Medulla oblongata (tissue), 1 donor: ENCODE data around the gene PANX2.

Source experiments
- DNase-seq: peaks from one replicate; pipeline ENCODE4 v3.0.0-alpha.2; 2015; ENCODE audit errors: extremely low spot score

The PANX2 gene

GRCh38 chr22:50216055-50216683, 45.6 kb downstream of the PANX2 start:
- DNase-seq: no peak

- DNase-seq: no peak
Measured at GRCh38 chr22:50216684-50217520, 46.4 kb downstream of the PANX2 start.

DNA sequence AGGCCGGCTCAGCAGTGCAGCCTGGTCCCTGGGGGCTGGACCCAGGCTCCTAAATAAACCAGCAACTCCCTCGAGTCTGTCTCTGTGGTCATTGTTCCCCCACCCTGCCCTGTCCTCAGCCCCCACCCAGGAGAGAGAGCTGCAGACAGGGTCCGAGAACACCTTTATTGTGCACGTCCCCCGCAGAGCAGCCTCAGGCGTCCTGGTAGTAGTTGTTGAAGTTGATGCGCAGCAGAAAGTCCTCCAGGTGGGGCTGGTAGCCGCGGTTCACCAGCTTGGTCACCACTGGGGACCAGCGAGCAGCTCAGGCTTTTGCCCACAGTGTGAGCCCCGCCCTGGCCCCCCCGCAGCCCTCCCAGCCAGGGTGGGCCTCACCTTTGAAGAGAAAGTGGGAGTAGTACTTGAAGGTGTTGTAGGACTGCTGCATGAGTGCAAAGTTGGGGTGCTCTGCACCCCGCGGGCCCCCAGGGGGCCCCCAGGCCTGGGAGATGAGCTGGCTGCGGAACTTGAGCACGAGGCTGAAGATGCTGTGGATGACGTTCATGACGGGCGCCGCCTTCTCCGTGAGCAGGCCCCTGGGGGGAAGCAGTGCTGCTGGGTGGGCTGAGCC, 47.1 kb downstream of the PANX2 start:
- no peak for DNase-seq

- no peak for DNase-seq
Measured at GRCh38 chr22:50218153-50218995, 47.8 kb downstream of the PANX2 start.

DNA sequence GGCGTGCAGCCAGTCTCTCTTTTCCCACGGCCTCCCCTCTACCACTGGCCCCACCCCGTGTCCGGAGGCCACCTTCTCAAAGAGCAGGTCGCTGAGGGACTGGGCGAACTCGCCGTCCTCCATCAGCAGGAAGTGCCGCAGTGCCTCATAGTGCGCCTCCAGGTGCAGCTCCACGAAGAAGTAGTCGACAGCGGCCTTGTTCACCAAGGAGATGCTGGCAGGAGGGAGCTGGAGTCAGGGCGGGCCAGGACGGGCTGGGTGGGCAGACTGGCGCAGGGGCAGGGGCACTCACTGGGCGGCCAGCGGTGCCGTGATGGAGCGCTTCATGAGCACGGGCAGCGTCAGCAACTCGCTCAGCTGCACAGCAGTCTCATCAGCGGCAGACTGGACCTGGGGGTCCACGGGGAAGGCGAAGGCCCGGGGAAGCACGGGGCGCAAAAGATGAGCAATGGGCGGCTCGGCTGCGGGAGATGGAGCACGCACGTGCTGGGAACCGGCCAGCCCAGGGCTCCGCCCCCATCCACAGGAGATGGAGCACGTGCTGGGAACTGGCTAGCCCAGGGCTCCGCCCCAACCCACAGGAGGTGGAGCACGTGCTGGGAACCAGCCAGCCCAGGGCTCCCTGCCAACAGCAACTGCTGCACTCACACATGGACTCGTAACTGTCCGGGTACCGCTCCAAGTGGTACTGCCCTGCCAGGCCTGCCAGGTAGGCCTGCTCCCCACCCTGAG, 48.6 kb downstream of the PANX2 start:
- DNase-seq: no peak

GRCh38 chr22:50219800-50220602, 49.5 kb downstream of the PANX2 start:
- no peak for DNase-seq

DNA sequence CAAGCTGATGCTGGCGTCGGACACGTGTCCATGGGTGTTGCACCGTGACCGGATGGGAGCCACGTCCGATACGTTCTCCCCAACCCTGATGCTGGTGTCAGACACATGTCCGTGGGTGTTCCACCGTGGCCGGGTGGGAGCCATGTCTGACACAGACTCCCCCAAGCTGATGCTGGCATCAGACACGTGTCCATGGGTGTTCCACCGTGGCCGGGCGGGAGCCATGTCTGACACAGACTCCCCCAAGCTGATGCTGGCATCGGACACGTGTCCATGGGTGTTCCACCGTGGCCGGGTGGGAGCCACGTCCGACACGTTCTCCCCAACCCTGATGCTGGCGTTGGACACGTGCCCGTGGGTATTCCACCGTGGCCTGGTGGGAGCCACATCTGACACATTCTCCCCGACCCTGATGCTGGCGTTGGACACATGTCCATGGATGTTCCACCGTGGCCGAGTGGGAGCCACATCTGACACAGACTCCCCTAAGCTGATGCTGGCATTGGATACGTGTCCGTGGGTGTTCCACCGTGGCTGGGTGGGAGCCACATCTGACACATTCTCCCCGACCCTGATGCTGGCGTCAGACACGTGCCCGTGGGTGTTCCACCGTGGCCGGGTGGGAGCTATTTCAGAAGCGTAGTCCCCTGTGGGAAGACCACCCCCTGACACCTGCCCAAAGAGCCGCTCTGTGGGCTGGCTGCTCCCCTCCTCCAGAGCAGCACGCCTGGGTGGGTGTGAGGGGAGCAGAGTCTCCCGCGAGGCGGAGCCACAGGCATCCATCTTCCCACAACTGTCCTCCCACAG, 50.3 kb downstream of the PANX2 start:
- no peak for DNase-seq

DNA sequence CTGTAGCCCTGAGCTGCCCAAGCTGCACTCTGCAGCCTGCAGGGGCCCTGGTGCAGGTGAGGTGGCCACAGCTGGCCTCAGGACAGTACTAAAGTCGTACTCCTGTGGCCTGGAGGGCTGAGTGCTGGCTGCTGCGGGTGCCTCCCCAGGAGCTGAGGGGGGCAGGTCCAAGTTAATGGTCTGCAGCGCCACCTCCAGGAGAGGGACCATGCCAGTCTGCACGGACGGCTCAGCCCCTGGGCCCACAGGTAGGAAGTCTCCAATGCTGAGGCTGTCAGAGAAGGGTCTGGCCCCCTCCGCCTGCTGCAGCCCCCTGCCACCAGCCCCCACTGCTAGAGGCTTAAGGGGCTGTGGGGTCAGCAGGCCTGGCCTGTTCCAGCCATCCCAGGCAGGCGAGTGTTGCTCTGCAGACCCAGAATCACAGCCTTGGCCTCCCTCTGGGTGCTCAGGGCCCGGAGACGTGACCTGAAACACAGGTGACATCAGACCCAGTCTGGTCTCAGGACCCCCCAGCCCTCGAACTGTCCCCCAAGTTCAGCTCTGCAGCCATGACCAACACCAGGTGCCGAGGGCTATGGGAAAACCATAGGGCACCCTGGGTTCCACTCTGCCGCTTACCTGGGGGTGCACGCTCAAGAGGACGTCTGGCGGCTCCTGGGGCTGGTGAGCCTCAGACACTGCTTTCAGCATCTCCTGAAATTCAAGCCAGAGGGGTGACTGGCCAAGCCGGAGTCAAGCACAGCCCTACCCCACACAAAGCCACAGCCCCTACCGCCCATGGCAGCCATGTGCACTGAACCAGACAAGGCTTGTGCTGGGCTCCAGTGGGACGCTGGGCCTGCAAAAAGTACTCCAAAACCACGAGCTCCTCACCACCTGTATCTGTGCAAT, 51.1 kb downstream of the PANX2 start:
- no peak for DNase-seq

- DNase-seq: no peak
Measured at GRCh38 chr22:50222508-50222907, 52.0 kb downstream of the PANX2 start.

DNA sequence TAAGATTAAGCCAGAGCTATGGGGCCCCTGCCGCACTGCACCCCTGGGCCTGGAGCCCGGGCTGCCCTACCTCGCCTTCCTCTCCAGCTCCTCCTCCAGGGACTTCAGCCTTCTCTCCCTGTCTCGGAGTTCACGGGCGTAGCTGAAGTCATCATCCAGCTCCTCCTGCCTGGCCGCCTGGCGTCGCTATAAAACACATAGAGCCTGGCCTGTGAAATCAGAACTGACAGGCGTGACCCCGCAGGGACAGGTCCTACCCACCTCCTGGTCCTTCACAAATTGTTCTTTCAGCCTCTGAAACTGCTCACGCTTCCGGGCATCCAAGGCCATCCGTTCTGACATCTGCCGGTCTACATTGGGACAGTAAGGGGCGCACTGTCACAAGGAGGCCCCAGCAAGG, 53.5 kb downstream of the PANX2 start:
- DNase-seq: no peak

- no peak for DNase-seq
Measured at GRCh38 chr22:50225200-50225969, 54.9 kb downstream of the PANX2 start.

- DNase-seq: no peak
Measured at GRCh38 chr22:50226063-50226874, 55.7 kb downstream of the PANX2 start.

DNA sequence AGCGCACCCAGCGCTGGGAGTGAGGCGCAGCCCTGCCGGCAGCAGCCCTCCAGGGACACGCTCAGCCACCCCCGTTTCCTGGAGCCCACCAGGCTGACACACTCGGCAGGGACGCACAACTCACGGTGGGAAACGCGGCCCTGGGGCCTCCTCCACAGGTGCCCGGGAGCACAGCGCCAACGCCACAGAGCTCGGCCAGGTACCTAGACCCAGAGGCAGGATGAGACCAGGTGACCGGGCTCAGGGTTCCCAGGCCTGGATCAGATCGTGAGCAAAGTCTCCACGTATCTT, 56.3 kb downstream of the PANX2 start:
- no peak for DNase-seq

DNA sequence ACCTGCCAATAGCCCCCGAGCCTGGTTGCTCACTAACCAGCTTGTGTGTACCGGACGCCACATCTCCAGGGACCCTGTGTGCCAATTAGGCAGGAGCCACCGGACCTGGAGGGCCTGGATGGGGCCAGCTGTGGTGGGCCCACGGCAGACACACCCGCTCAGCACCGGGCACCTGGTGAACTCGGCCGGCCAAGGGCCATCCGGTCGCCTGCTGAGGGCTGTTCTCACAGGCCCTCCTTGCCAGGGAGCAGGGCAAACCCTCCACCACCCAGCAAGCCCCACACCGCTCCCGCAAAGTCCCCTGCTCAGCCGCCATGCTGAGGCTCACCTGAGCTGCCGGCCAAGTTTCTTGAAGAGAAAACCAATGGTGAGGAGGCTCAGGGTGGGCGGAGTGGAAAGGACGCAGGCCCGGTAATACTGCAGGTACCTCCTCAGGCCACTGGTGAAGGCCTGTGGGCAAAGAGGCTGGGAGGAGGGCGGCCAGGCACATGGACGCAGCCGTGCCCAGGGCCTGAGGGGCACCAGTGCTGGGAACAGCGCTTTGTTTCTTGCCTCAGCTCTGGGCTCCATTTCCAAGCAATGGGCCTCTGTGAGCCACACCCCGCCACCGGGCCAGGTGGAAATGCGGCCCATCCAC, 57.2 kb downstream of the PANX2 start:
- DNase-seq: no peak

DNA sequence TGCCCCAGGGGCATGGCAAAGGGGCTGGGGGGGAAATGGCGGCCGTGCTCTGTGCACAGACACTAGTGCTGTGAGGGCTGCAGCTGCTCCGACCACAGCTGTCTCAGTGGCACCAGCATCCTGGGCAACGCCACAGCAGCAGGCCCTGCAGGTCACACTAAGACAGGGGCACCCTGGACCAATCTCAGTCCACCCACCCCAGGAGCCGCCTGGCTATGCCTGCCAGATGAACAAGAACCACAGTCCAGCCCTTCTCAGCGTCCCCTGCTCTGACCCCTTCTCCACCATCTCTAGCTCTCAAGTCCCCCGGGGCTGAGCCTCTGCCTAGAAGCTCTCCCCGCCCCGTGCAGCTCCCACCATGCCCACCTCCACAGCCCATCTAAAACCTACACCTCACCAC, 57.8 kb downstream of the PANX2 start:
- DNase-seq: no peak

DNA sequence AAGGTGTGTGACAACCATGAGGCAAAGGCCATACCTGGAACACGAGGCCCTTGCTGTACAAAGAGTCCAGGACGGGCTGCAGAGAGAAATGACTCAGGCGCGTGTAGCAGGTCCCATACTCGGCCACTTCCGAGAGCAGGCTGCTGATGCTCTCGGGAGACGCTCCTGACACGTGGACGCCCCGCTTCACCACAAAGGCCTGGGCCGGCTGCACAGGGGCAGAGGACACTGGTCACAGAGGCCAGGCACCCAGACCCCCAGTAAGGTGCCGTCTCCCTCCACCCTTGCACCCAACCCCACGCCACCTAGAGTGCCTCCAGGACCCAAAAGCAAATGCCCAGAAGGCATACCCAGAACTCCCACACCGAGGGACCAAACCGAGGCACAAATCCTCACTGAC, 58.8 kb downstream of the PANX2 start:
- DNase-seq: no peak
